ENCODE data around the gene HRG.
"Not testable (repeated sequence)": the region's sequence is repeated elsewhere in the genome, so short reads cannot be mapped to it uniquely, and the experiment has no call there.

HRG gene

GRCh38 chr3:186683979-186684378 lies 18.2 kb downstream of the HRG start:
- no peak for DNase-seq

- not testable (repeated sequence) for DNase-seq
These were observed 20.7 kb downstream of the HRG start for GRCh38 chr3:186686475-186686874.

- no peak for DNase-seq
These were observed 21.4 kb downstream of the HRG start for GRCh38 chr3:186687120-186687651.

- not testable (repeated sequence) for DNase-seq
These were observed 24.5 kb downstream of the HRG start for GRCh38 chr3:186690304-186690703.

GRCh38 chr3:186691676-186692075 lies 25.9 kb downstream of the HRG start:
- no peak for DNase-seq

- no peak for DNase-seq
These were observed 28.0 kb downstream of the HRG start for GRCh38 chr3:186693843-186694242.

GRCh38 chr3:186694288-186695032 lies 28.6 kb downstream of the HRG start:
- DNase-seq, result no peak

GRCh38 chr3:186696522-186696921 lies 30.7 kb downstream of the HRG start:
- no peak for DNase-seq

- DNase-seq, result no peak
These were observed 31.7 kb downstream of the HRG start for GRCh38 chr3:186697510-186697909.

GRCh38 chr3:186700267-186700666 lies 34.5 kb downstream of the HRG start:
- no peak for DNase-seq

- not testable (repeated sequence) for DNase-seq
These were observed 36.6 kb downstream of the HRG start for GRCh38 chr3:186702451-186702850.

GRCh38 chr3:186705882-186706780 lies 40.3 kb downstream of the HRG start:
- no peak for DNase-seq

- no peak for DNase-seq
These were observed 43.3 kb downstream of the HRG start for GRCh38 chr3:186708983-186709679.

- DNase-seq, result not testable (repeated sequence)
These were observed 44.9 kb downstream of the HRG start for GRCh38 chr3:186710694-186711093.

GRCh38 chr3:186713499-186713898 lies 47.7 kb downstream of the HRG start:
- no peak for DNase-seq

GRCh38 chr3:186717039-186717457 lies 51.2 kb downstream of the HRG start, which contains the start of gene KNG1:
Gene KNG1, plus strand, starts transcription at chr3:186717359. Its CDS starts 184 bp downstream, at chr3:186717543.
- no peak for DNase-seq

- no peak for DNase-seq
These were observed 54.3 kb downstream of the HRG start for GRCh38 chr3:186719945-186720739.

- no peak for DNase-seq
These were observed 56.6 kb downstream of the HRG start for GRCh38 chr3:186722457-186722856.

GRCh38 chr3:186724911-186725310 lies 59.1 kb downstream of the HRG start:
- no peak for DNase-seq

Data from cortex of kidney (tissue), 1 donor.